Calu3 (cell line): ENCODE data around the gene TMPRSS5. TPM values are rescaled to one million over a fixed set of nuclear protein-coding genes. Genes with fewer than 3 reads are reported as not detected.

ENCODE experiments used
- BruUV-seq: library from RNA; stranded (reverse); fragments of 400-500 nt; replicated peaks from 2 replicates; lab custom pipeline; 2021; lab: Mats Ljungman, UMichigan
- CTCF ChIA-PET: fragments of 300-600 bp; sonication (Branson Sonifier 250); formaldehyde crosslinking; loops from one replicate; lab custom pipeline; 2022; ENCODE audit warnings: antibody characterized with exemption; lab: Charles Lee
- DNase-seq: peaks from one replicate; pipeline ENCODE4 v3.0.0; 2022
- H3K27ac Mint-ChIP-seq: one replicate; pipeline ENCODE4 v1.8.0; 2022; ENCODE audit warnings: mixed read lengths; ENCODE audit not compliant: unreplicated experiment
- H3K27me3 Mint-ChIP-seq: one replicate; pipeline ENCODE4 v1.8.0; 2022; ENCODE audit warnings: mixed read lengths; ENCODE audit not compliant: unreplicated experiment
- H3K36me3 Mint-ChIP-seq: one replicate; pipeline ENCODE4 v1.8.0; 2022; ENCODE audit warnings: mild to moderate bottlenecking, moderate library complexity, mixed read lengths; ENCODE audit not compliant: insufficient read depth, unreplicated experiment
- H3K4me1 Mint-ChIP-seq: one replicate; pipeline ENCODE4 v1.8.0; 2022; ENCODE audit warnings: mild to moderate bottlenecking, low read depth, mixed read lengths; ENCODE audit not compliant: unreplicated experiment
- H3K4me3 Mint-ChIP-seq: one replicate; pipeline ENCODE4 v1.8.0; 2022; ENCODE audit warnings: mild to moderate bottlenecking, low read depth, moderate library complexity, mixed read lengths; ENCODE audit not compliant: unreplicated experiment
- H3K9me3 Mint-ChIP-seq: one replicate; pipeline ENCODE4 v1.8.0; 2022; ENCODE audit warnings: low read depth, mixed read lengths; ENCODE audit not compliant: unreplicated experiment
- CTCF ChIP-seq: fragments of 200-600 bp; IDR thresholded peaks from one replicate; pipeline ENCODE4 v1.8.0; 2022; ENCODE audit warnings: antibody characterized with exemption; ENCODE audit not compliant: unreplicated experiment
- intact Hi-C: fragments of 100-400 bp; cut with micrococcal nuclease; formaldehyde crosslinking; loops from one replicate; pipeline ENCODE4 v1.10.0; 2022; ENCODE audit not compliant: unreplicated experiment
- total RNA-seq: library from RNA; stranded (reverse); gene quantifications from 2 replicates; pipeline ENCODE4 v1.2.3, GENCODE V29; 2022

TMPRSS5 gene
- total RNA-seq, 1 experiment from 2014 or later, result 9.6 TPM

GRCh38 chr11:113645593-113646349 lies 60.3 kb downstream of the TMPRSS5 start:
- Mint-ChIP-seq H3K4me1 (peaks cover 8% of the 10 kb centered on the region), H3K9me3 (no peaks in the 10 kb centered on the region), H3K36me3 (no peaks in the 10 kb centered on the region), H3K27ac (no peak overlapping the region), H3K4me3 (no peak overlapping the region), H3K27me3 (no peaks in the 10 kb centered on the region)
- intact Hi-C loops, result no loop called here
- no TSS peak for BruUV-seq
- CTCF ChIA-PET, result no interaction called here
- no peak for TF ChIP-seq CTCF
- DNase-seq, result no peak

GRCh38 chr11:113644605-113645004 lies 61.5 kb downstream of the TMPRSS5 start:
- Mint-ChIP-seq H3K27me3 (no peaks in the 10 kb centered on the region), H3K27ac (no peak overlapping the region), H3K4me1 (peaks cover 8% of the 10 kb centered on the region), H3K36me3 (no peaks in the 10 kb centered on the region), H3K9me3 (no peaks in the 10 kb centered on the region), H3K4me3 (no peak overlapping the region)
- no peak for DNase-seq
- no TSS peak for BruUV-seq
- CTCF ChIA-PET, result no interaction called here
- intact Hi-C loops, result no loop called here
- TF ChIP-seq CTCF, result no peak

- CTCF ChIA-PET, result no interaction called here
- H3K9me3 Mint-ChIP-seq, result peaks cover 2% of the 10 kb centered on the region
- intact Hi-C loops, result no loop called here
- H3K4me3 Mint-ChIP-seq, result no peak overlapping the region
- peaks cover 8% of the 10 kb centered on the region for H3K4me1 Mint-ChIP-seq
- no peaks in the 10 kb centered on the region for H3K27me3 Mint-ChIP-seq
- no peaks in the 10 kb centered on the region for H3K36me3 Mint-ChIP-seq
- DNase-seq, result no peak
- BruUV-seq, result no TSS peak
- no peak overlapping the region for H3K27ac Mint-ChIP-seq
- no peak for TF ChIP-seq CTCF
These were observed 62.4 kb downstream of the TMPRSS5 start for GRCh38 chr11:113643701-113644100.

GRCh38 chr11:113643006-113643585 lies 63.0 kb downstream of the TMPRSS5 start:
- intact Hi-C loops, result no loop called here
- no TSS peak for BruUV-seq
- no peaks in the 10 kb centered on the region for H3K27me3 Mint-ChIP-seq
- H3K4me1 Mint-ChIP-seq, result peaks cover 8% of the 10 kb centered on the region
- H3K27ac Mint-ChIP-seq, result no peak overlapping the region
- no peaks in the 10 kb centered on the region for H3K36me3 Mint-ChIP-seq
- no peak for DNase-seq
- H3K9me3 Mint-ChIP-seq, result peaks cover 3% of the 10 kb centered on the region
- CTCF ChIA-PET, result no interaction called here
- TF ChIP-seq CTCF, result no peak
- no peak overlapping the region for H3K4me3 Mint-ChIP-seq
